Osteoblast (primary cell): ENCODE data around the gene ANKRD28. TPM values are rescaled to one million over a fixed set of nuclear protein-coding genes. Genes with fewer than 3 reads are reported as not detected.

Experiments used
- DNase-seq: peaks from one replicate; pipeline ENCODE4 v3.0.0; 2011; ENCODE audit warnings: low spot score, mixed read lengths; ENCODE audit not compliant: insufficient read length; ENCODE audit errors: missing footprints
- H2AFZ ChIP-seq: 2 replicates; pipeline ENCODE4 v1.6.0; 2011; ENCODE audit warnings: mild to moderate bottlenecking, low read length
- H3K27ac ChIP-seq: 2 replicates; pipeline ENCODE4 v1.5.1; 2011; ENCODE audit warnings: mild to moderate bottlenecking, low read depth, low read length, moderate library complexity
- H3K27me3 ChIP-seq: 2 replicates; pipeline ENCODE4 v1.6.0; 2012; ENCODE audit warnings: mild to moderate bottlenecking, control low read depth, inconsistent platforms, low read length, moderate library complexity; ENCODE audit not compliant: insufficient read depth
- H3K36me3 ChIP-seq: 2 replicates; pipeline ENCODE4 v1.5.1; 2011; ENCODE audit warnings: mild to moderate bottlenecking, low read length, control low read depth, moderate library complexity; ENCODE audit not compliant: insufficient read depth
- H3K4me1 ChIP-seq: 2 replicates; pipeline ENCODE4 v1.5.1; 2011; ENCODE audit warnings: mild to moderate bottlenecking, low read length, control low read depth, moderate library complexity; ENCODE audit not compliant: insufficient read depth
- H3K4me2 ChIP-seq: 2 replicates; pipeline ENCODE4 v1.6.0; 2011; ENCODE audit warnings: mild to moderate bottlenecking, low read length; ENCODE audit not compliant: insufficient read depth
- H3K4me3 ChIP-seq: fragments of 200-600 bp; sonication (generic); 3 replicates; pipeline ENCODE4 v1.5.1; 2012; ENCODE audit warnings: mild to moderate bottlenecking, low read length, inconsistent platforms; ENCODE audit not compliant: insufficient read depth
- H3K79me2 ChIP-seq: 2 replicates; pipeline ENCODE4 v1.6.0; 2012; ENCODE audit warnings: mild to moderate bottlenecking, low read length, control low read depth, inconsistent platforms; ENCODE audit not compliant: insufficient read depth
- H3K9me3 ChIP-seq: 2 replicates; pipeline ENCODE4 v1.5.1; 2011; ENCODE audit warnings: low read depth, low read length, control low read depth
- H4K20me1 ChIP-seq: 2 replicates; pipeline ENCODE4 v1.6.0; 2012; ENCODE audit warnings: mild to moderate bottlenecking, low read length, control low read depth; ENCODE audit not compliant: insufficient read depth
- CTCF ChIP-seq: IDR thresholded peaks from 2 replicates; pipeline ENCODE4 v1.5.1; 2011; ENCODE audit warnings: mild to moderate bottlenecking, low read depth, low read length, moderate library complexity; ENCODE audit errors: extremely low read depth
- total RNA-seq: library from RNA; depleted of rRNA; stranded (reverse); fragments of >200 nt; gene quantifications from 2 replicates; pipeline ENCODE4 v1.2.3, GENCODE V29; 2012

Gene ANKRD28
- total RNA-seq, 1 donor: 223 TPM

GRCh38 chr3:15713364-15713763, 84.4 kb downstream of the ANKRD28 start:
- Histone ChIP-seq H3K4me3 (no peak overlapping the region), H3K4me2 (no peak overlapping the region), H3K36me3 (peaks cover 34% of the 10 kb centered on the region), H3K27me3 (no peaks in the 10 kb centered on the region), H3K4me1 (peaks cover 8% of the 10 kb centered on the region), H4K20me1 (no peaks in the 10 kb centered on the region), H2AFZ (no peak overlapping the region), H3K27ac (no peak overlapping the region), H3K79me2 (peaks cover 31% of the 10 kb centered on the region), H3K9me3 (no peaks in the 10 kb centered on the region)
- DNase-seq: no peak
- TF ChIP-seq CTCF: no peak

GRCh38 chr3:15711281-15711680, 86.5 kb downstream of the ANKRD28 start:
- H3K27me3 ChIP-seq: no peaks in the 10 kb centered on the region
- peaks cover 48% of the 10 kb centered on the region for H3K36me3 ChIP-seq
- no peak overlapping the region for H3K4me2 ChIP-seq
- H3K4me1 ChIP-seq: peaks cover 8% of the 10 kb centered on the region
- no peak overlapping the region for H3K4me3 ChIP-seq
- H2AFZ ChIP-seq: no peak overlapping the region
- H3K79me2 ChIP-seq: peaks cover 21% of the 10 kb centered on the region
- no peak overlapping the region for H3K27ac ChIP-seq
- no peak for DNase-seq
- H4K20me1 ChIP-seq: no peaks in the 10 kb centered on the region
- no peak for TF ChIP-seq CTCF
- H3K9me3 ChIP-seq: no peaks in the 10 kb centered on the region

GRCh38 chr3:15708882-15709677, 88.7 kb downstream of the ANKRD28 start:
- H3K27ac ChIP-seq: peak overlapping the region; percentile 29
- peaks cover 8% of the 10 kb centered on the region for H3K4me1 ChIP-seq
- H2AFZ ChIP-seq: no peak overlapping the region
- no peak overlapping the region for H3K4me3 ChIP-seq
- no peaks in the 10 kb centered on the region for H3K9me3 ChIP-seq
- TF ChIP-seq CTCF: no peak
- H3K4me2 ChIP-seq: no peak overlapping the region
- H3K36me3 ChIP-seq: peaks cover 50% of the 10 kb centered on the region
- H3K79me2 ChIP-seq: peaks cover 12% of the 10 kb centered on the region
- no peaks in the 10 kb centered on the region for H4K20me1 ChIP-seq
- DNase-seq: no peak
- H3K27me3 ChIP-seq: no peaks in the 10 kb centered on the region

GRCh38 chr3:15707779-15708178, 90.0 kb downstream of the ANKRD28 start:
- H3K27ac ChIP-seq: no peak overlapping the region
- peaks cover 8% of the 10 kb centered on the region for H3K4me1 ChIP-seq
- no peak for TF ChIP-seq CTCF
- H4K20me1 ChIP-seq: no peaks in the 10 kb centered on the region
- H3K4me2 ChIP-seq: no peak overlapping the region
- H3K4me3 ChIP-seq: no peak overlapping the region
- H3K36me3 ChIP-seq: peaks cover 53% of the 10 kb centered on the region
- H3K27me3 ChIP-seq: no peaks in the 10 kb centered on the region
- peaks cover 7% of the 10 kb centered on the region for H3K79me2 ChIP-seq
- H3K9me3 ChIP-seq: no peaks in the 10 kb centered on the region
- H2AFZ ChIP-seq: no peak overlapping the region
- DNase-seq: no peak
